ENCODE results near the gene DNHD1.
"Not testable (repeated sequence)": the region's sequence is repeated elsewhere in the genome, so short reads cannot be mapped to it uniquely, and the experiment has no call there.

DNHD1 gene

GRCh38 chr11:6480299-6480914, 16.7 kb upstream of the DNHD1 start:
- no peak for DNase-seq

- DNase-seq, result peak; percentile 97
Observed at GRCh38 chr11:6481012-6481923, 15.8 kb upstream of the DNHD1 start, which contains the start of the genes ARFIP2 and TIMM10B. Gene ARFIP2 (minus strand): TSS chr11:6481331. CDS start chr11:6480421, 910 bp downstream. Gene TIMM10B (plus strand): TSS chr11:6481501. CDS start chr11:6481517, 16 bp downstream.

DNA sequence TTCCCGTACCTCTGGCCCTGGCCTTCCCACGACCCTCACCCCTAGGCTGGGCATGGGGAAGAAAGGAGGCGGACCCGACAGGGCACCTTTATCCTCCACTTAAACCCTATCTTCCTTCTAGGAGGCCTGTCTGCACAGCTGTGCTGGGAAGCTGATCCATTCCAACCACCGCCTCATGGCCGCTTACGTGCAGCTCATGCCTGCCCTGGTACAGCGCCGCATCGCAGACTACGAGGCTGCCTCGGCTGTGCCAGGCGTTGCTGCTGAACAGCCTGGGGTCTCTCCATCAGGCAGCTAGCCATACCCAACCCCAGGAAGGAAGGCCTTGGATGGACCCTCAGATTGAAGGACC, 15.2 kb upstream of the DNHD1 start:
- DNase-seq, result no peak

DNA sequence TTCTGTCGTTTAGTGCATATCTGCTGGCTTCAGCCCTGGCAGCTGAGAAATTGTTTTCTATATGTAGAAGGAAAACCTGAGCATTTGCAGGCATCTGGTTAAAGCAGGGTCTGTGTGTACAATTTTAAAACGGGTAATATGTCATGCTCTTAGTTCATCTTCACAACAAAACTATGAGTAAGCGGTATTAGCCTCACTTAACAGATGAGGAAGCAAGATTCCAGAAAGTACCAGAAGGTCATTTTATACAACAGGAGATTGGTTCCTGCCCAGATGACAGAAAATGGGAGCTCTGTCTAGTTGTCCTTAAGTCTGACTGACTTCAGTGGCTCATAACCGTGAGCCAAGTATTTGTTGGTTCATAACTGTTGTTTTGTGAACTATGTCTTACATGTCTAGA, 14.6 kb upstream of the DNHD1 start:
- no peak for DNase-seq

DNA sequence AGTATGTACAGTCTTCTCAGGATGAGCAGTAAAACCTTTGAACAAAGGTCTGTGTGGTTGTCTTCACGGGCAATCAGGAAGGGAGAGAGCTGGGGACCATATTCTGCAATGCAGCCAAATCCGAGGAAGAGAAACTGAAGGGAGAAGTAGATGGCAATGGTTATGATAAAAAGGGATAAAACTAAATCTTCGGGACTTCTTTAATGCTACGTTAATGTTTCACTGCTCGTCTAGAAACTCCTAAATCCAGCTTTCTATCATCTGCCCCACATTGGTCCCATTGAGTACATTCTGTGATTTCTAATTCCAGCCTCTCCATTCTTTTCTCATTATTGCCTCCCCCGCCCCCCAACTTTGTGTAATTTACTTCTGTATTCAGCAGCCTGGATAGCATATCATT, 14.1 kb upstream of the DNHD1 start:
- DNase-seq, result no peak

GRCh38 chr11:6485661-6486060, 11.4 kb upstream of the DNHD1 start:
- no peak for DNase-seq

DNA sequence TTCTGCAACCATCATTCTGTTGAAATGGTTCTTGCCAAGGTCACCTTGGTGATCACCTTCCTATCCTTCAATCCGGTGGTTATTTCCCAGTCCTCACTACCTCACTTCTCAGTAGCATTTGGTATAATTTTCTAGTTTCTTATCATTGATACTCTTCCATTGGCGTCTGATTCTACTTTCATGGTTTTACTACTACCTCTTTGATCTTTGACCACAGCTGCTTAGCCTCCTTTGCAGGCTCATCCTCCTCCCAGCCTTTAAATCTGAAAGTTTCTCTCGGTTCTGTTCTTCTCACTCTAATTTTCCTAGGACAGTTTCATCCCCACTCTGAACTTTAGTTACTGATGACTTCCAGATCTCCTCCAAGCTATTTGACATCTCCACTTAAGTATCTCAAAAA, 10.8 kb upstream of the DNHD1 start:
- DNase-seq, result no peak

- DNase-seq, result no peak
Observed at GRCh38 chr11:6486938-6487337, 10.1 kb upstream of the DNHD1 start.

- DNase-seq, result no peak
Observed at GRCh38 chr11:6488342-6488741, 8.7 kb upstream of the DNHD1 start.

GRCh38 chr11:6488821-6489220, 8.3 kb upstream of the DNHD1 start:
- no peak for DNase-seq

DNA sequence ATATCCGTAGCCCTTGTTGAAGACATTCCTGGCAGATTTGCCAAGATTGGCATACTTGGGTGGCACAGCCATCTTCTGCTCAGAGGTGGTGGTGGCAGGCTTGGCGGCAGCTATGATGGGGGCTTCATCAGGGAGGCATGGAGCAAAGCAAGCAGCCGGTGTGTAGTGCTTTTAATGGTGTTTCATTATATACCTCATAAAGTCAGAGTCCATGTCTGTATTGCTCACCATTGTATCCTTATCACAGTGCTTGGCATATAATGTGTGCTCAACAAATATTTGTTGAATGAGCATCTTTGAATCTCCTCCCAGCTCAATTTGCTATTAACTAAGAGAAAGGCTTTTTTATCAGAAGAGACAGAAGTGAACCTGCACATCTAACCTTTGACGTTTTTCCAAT, 7.8 kb upstream of the DNHD1 start:
- no peak for DNase-seq

- DNase-seq, result no peak
Observed at GRCh38 chr11:6498121-6498520, 1.0 kb downstream of the DNHD1 start.

- DNase-seq, result no peak
Observed at GRCh38 chr11:6498544-6498943, 1.5 kb downstream of the DNHD1 start.

DNA sequence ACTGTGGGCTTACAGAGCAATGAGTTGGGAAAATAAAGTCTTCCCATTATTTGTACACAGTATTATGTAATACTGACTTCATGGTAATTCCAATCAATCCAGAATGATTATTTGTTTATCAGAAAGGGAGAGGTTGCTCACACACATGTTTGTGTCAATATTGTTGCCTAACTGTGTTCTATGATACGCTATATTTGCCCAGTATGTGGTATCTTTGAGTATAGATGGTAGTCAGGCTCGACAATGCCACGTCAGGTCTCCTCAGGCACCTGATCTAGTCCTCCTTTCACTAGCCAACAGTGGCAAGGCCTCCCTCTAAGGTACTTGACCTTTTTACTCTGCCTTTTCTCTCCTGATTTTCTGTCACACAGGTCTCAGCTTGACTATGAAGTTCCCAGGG, 5.3 kb downstream of the DNHD1 start:
- DNase-seq, result no peak

DNA sequence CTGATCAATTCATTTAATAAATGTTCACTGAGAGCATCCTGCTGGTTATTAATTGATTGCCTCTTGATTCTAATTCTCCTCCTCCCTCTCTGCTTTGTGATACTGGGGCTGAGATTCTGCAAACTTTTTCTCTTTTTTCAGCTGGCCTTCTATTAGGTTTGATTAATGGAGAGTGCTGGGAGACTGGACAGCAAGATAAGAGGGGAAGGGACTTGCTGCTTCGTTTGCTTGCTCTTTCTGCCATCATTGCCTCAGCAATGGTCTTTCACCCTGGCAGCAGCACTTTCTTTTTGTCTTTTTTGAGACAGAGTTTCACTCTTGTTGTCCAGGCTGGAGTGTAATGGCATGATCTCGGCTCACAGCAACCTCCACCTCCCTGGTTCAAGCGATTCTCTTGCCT, 7.1 kb downstream of the DNHD1 start:
- DNase-seq, result no peak

DNA sequence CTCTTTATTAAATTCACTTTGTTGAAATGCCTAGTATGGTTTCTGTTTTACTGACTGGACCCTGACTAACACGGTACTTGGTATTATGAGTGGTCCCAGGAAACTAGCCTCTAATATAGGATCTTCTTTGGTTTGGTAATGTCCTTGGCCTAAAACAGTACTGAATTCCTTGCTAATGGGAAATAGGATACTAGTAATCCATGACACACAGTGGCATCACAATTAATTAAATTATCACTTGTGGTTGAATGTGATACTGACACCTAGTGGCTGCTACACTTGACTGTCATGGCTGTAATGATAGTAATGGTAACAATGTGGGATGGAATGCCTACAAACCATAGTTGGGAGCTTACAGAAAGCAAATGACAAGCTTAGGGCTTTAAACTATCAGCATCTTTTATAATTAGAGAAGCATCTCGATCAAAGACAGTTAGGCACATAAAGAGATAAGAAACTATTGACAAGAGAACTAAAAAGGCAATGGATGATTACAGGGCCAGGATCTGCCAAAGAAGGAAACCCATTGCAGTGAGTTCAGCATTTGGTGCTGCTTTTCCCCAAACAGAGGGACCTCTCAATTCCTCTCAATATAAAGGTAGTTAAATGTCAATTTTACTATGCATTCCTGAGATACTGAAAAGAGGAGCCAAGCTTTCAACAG, 8.6 kb downstream of the DNHD1 start:
- DNase-seq, result peak; percentile 53 to 60

DNA sequence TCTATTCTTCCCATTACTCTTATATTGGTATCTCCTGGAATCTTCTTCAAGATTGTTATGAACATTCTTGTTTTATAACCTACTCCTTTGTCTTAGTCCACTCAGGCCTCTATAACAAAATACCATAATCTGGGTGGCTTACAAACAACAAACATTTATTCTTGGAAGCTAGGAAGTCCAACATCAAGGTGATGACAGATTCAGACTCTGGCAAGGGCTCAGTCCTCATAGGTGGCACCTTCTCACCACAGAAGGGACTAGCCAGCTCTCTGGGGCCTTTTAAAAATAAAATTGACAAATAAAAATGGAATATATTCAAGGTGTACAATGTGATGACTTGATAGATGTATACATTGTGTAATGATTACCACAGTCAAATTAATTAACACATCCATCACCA, 19.8 kb downstream of the DNHD1 start:
- no peak for DNase-seq

GRCh38 chr11:6520265-6520664, 23.2 kb downstream of the DNHD1 start:
- no peak for DNase-seq

DNA sequence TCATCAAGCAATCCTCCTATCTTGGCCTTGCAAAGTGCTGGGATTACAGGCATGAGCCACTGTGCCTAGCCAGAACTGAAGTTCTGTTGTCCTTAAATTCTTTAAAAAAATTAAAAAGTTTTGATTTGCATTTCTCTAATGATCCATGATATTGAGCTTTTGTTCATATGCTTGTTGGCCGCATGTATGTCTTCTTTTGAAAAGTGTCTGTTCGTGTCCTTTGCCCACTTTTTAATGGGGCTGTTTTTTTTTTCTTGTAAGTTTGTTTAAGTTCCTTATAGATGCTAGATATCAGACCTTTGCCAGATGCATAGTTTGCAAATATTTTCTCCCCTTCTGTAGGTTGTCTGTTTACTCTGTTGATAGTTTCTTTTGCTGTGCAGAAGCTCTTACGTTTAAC, 24.9 kb downstream of the DNHD1 start:
- not testable (repeated sequence) for DNase-seq

GRCh38 chr11:6523253-6523652, 26.2 kb downstream of the DNHD1 start:
- DNase-seq, result no peak

DNA sequence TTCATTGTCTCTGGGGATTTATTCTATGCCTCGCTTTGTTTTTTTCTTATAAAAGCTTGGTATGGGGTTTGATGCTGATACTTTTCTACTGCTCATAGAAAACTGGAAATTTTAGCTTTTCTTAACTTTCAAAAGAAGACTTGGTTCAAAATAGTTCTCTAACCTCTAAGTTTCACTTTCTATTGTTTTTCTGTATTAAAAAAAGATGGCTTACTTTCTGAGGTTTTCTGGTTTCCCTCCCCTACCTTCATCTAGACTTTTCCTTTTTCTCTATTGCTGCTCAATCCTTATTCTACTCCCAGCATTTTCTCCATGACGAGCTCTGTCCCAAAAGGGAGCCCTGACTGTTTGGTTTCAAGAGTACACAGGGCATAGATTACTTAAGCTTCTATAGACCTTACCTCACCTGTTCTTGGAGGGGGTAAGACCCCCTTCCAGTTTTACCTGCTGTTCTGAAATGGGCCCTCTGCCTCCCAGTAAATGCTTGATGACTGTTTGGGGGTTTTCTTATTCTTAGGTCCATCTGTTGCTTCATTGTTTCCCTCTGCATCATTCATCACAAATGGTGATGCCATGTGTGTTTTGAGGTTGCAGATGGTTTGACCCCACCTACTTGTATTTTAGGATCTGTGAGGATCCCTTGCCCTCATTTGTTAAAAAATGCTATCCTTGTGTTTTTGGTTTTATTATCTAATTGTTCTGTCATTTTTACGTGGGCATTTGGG, 29.5 kb downstream of the DNHD1 start:
- no peak for DNase-seq

- DNase-seq, result no peak
Observed at GRCh38 chr11:6529266-6529665, 32.2 kb downstream of the DNHD1 start.

DNA sequence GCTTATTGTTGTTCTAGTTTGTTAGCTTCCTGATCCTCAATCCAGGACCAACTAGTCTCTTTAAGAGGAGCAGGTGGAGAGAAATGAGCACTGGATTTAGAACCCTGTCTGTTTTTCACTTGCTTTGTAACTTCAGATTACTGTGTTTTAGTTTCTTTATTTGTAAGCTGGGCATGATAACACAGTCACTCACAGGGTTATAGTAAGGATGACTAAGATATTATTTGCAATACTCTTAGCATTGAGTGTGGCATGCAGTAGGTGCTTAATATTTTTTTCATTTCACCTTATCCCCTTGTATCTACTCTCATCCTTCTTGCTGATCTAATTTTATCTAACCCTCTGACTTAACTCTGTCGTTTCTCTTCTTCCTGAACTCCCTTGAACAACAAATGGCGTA, 33.8 kb downstream of the DNHD1 start:
- no peak for DNase-seq

Measured in AML-193 (cell line).